H1 (cell line): ENCODE results near the gene TLX1. TPM values are rescaled to one million over a fixed set of nuclear protein-coding genes. Genes with fewer than 3 reads are reported as not detected.

Source experiments
- CTCF ChIA-PET: fragments of 300-600 bp; sonication (Branson Sonifier 250); formaldehyde crosslinking; loops from one replicate; lab custom pipeline; 2021; ENCODE audit not compliant: partially characterized antibody; lab: Charles Lee
- POLR2A ChIA-PET: fragments of 300-600 bp; sonication (Branson Sonifier 250); formaldehyde crosslinking; loops from one replicate; lab custom pipeline; 2021; ENCODE audit warnings: inconsistent platforms; ENCODE audit not compliant: partially characterized antibody; lab: Charles Lee
- DNase-seq, 2 experiments: peaks; one replicate each; pipeline versions ENCODE4 v3.0.0 to v3.0.0-alpha.2; 2010 to 2022; ENCODE audit warnings: low spot score in 2 of 2, low read depth in 1 of 2, mixed read lengths in 1 of 2
- FAIRE-seq: peaks from 2 replicates; lab custom pipeline; 2011; peaks lifted over from hg19 to GRCh38; lab: Jason Lieb, UNC
- H2AFZ ChIP-seq: 2 replicates; pipeline ENCODE4 v1.8.1; 2012; ENCODE audit warnings: low read length, inconsistent platforms
- H2AK5ac ChIP-seq: 2 replicates; pipeline ENCODE4 v1.6.1; 2013; ENCODE audit warnings: low read depth, low read length
- H2BK120ac ChIP-seq: replicated peaks from 2 replicates; pipeline ENCODE3; 2013; ENCODE audit warnings: low read depth, low read length, inconsistent platforms
- H2BK12ac ChIP-seq: 2 replicates; pipeline ENCODE4 v1.6.1; 2013; ENCODE audit warnings: low read depth, low read length
- H2BK15ac ChIP-seq: 2 replicates; pipeline ENCODE4 v1.6.1; 2013; ENCODE audit warnings: low read length
- H2BK20ac ChIP-seq: 2 replicates; pipeline ENCODE4 v1.6.1; 2013; ENCODE audit warnings: low read length
- H2BK5ac ChIP-seq: 2 replicates; pipeline ENCODE4 v1.6.1; 2013; ENCODE audit warnings: low read depth, low read length
- H3K14ac ChIP-seq: 2 replicates; pipeline ENCODE4 v1.6.1; 2013; ENCODE audit warnings: inconsistent platforms; ENCODE audit not compliant: insufficient read length
- H3K18ac ChIP-seq: 2 replicates; pipeline ENCODE4 v1.6.1; 2013; ENCODE audit warnings: low read length; ENCODE audit errors: extremely low read depth
- H3K23ac ChIP-seq: 2 replicates; pipeline ENCODE4 v1.6.1; 2013; ENCODE audit warnings: inconsistent platforms; ENCODE audit not compliant: insufficient read length
- H3K23me2 ChIP-seq: 2 replicates; pipeline ENCODE4 v1.6.1; 2013; ENCODE audit warnings: low read depth, low read length
- H3K27ac ChIP-seq: 2 replicates; pipeline ENCODE4 v1.6.1; 2011; ENCODE audit warnings: low read depth, low read length, inconsistent platforms
- H3K27me3 ChIP-seq, 4 experiments: replicated peaks in 1 of 4; 1 replicate in 1 of 4; 2 replicates in 3 of 4; pipeline versions ENCODE4 v1.6.1 to v1.8.1; 2011 to 2013; ENCODE audit warnings: low read length in 3 of 4, mild to moderate bottlenecking in 3 of 4, inconsistent platforms in 2 of 4, mixed read lengths in 2 of 4, moderate library complexity in 1 of 4; ENCODE audit not compliant: control insufficient read depth in 3 of 4, insufficient read depth in 3 of 4; ENCODE audit errors: extremely low read depth in 1 of 4
- H3K36me3 ChIP-seq, 4 experiments: 2 replicates each; pipeline versions ENCODE4 v1.6.1 to v1.8.1; 2011 to 2013; ENCODE audit warnings: mild to moderate bottlenecking in 4 of 4, low read length in 3 of 4, moderate library complexity in 2 of 4, control low read depth in 1 of 4, inconsistent platforms in 1 of 4; ENCODE audit not compliant: insufficient read depth in 4 of 4, control insufficient read depth in 2 of 4
- H3K4ac ChIP-seq: replicated peaks from 2 replicates; pipeline ENCODE3; 2013; ENCODE audit warnings: low read length, low read depth, mixed read lengths, inconsistent platforms; ENCODE audit not compliant: insufficient read length
- H3K4me1 ChIP-seq, 4 experiments: replicated peaks in 1 of 4; 1 replicate in 1 of 4; 2 replicates in 3 of 4; pipeline versions ENCODE4 v1.6.1 to v1.8.1; 2011 to 2013; ENCODE audit warnings: low read length in 3 of 4, inconsistent platforms in 2 of 4, mixed read lengths in 1 of 4; ENCODE audit not compliant: insufficient read depth in 4 of 4, control insufficient read depth in 3 of 4
- H3K4me2 ChIP-seq, 2 experiments: 2 replicates each; pipeline versions ENCODE4 v1.6.1 to v1.8.1; 2011 to 2013; ENCODE audit warnings: low read depth in 2 of 2, low read length in 2 of 2, control low read depth in 1 of 2, inconsistent platforms in 1 of 2, mild to moderate bottlenecking in 1 of 2; ENCODE audit not compliant: insufficient read depth in 1 of 2
- H3K4me3 ChIP-seq, 4 experiments: fragments of 200-600, 300-600 bp in 1 of 4; sonication (generic), shearing (Covaris generic), sonication (Bioruptor Twin) in 1 of 4; 2 replicates each; pipeline versions ENCODE4 v1.5.1 to v1.8.1; 2011 to 2016; ENCODE audit warnings: low read length in 4 of 4, low read depth in 3 of 4, control low read depth in 2 of 4, inconsistent platforms in 2 of 4, mild to moderate bottlenecking in 2 of 4, mixed read lengths in 1 of 4, moderate library complexity in 1 of 4; ENCODE audit not compliant: insufficient read depth in 2 of 4; ENCODE audit errors: extremely low read depth in 1 of 4
- H3K56ac ChIP-seq: replicated peaks from 2 replicates; pipeline ENCODE3; 2013; ENCODE audit warnings: low read depth, mild to moderate bottlenecking, mixed read lengths, low read length, inconsistent platforms; ENCODE audit not compliant: insufficient read length
- H3K79me1 ChIP-seq: 2 replicates; pipeline ENCODE4 v1.6.1; 2013; ENCODE audit warnings: low read depth, low read length, control low read depth
- H3K79me2 ChIP-seq, 2 experiments: 2 replicates each; pipeline versions ENCODE4 v1.6.1 to v1.8.1; 2012 to 2013; ENCODE audit warnings: low read length in 2 of 2, mild to moderate bottlenecking in 2 of 2, inconsistent platforms in 1 of 2; ENCODE audit not compliant: insufficient read depth in 2 of 2, control insufficient read depth in 1 of 2
- H3K9ac ChIP-seq, 4 experiments: replicated peaks in 1 of 4; 1 replicate in 1 of 4; 2 replicates in 3 of 4; pipeline versions ENCODE4 v1.6.1 to v1.8.1; 2011 to 2013; ENCODE audit warnings: low read depth in 3 of 4, low read length in 3 of 4, control low read depth in 2 of 4, mild to moderate bottlenecking in 2 of 4, moderate library complexity in 2 of 4, inconsistent platforms in 1 of 4; ENCODE audit errors: extremely low read depth in 1 of 4
- H3K9me3 ChIP-seq, 2 experiments: 2 replicates each; pipeline versions ENCODE4 v1.6.1 to v1.8.1; 2012 to 2013; ENCODE audit warnings: mild to moderate bottlenecking in 2 of 2, moderate library complexity in 2 of 2, control low read depth in 1 of 2, inconsistent platforms in 1 of 2, low read depth in 1 of 2, low read length in 1 of 2, mixed read lengths in 1 of 2; ENCODE audit not compliant: insufficient read depth in 2 of 2
- H4K20me1 ChIP-seq, 2 experiments: replicated peaks in 1 of 2; 2 replicates each; pipeline versions ENCODE3 to v1.8.1; 2011 to 2013; ENCODE audit warnings: inconsistent platforms in 2 of 2, low read length in 2 of 2, mild to moderate bottlenecking in 1 of 2; ENCODE audit not compliant: insufficient read depth in 2 of 2, control insufficient read depth in 1 of 2
- H4K5ac ChIP-seq: 2 replicates; pipeline ENCODE4 v1.6.1; 2013; ENCODE audit warnings: low read length, low read depth, mixed read lengths, inconsistent platforms; ENCODE audit not compliant: insufficient read length
- H4K8ac ChIP-seq: 2 replicates; pipeline ENCODE4 v1.8.0; 2013; ENCODE audit warnings: mild to moderate bottlenecking, moderate library complexity, low read length, inconsistent platforms; ENCODE audit not compliant: insufficient read depth; ENCODE audit errors: extremely low read depth
- H4K91ac ChIP-seq: replicated peaks from 2 replicates; pipeline ENCODE3; 2013; ENCODE audit warnings: low read length, mixed read lengths, inconsistent platforms; ENCODE audit not compliant: insufficient read length
- ATF2 ChIP-seq: IDR thresholded peaks from 2 replicates; pipeline ENCODE4 v1.6.1; 2012; ENCODE audit warnings: low read length, inconsistent platforms
- CBX5 ChIP-seq: fragments of 300-800, 300-1000 bp; sonication (generic); IDR thresholded peaks from 2 replicates; pipeline ENCODE4 v1.7.1; 2016; ENCODE audit warnings: antibody characterized with exemption, low read length, low read depth
- FOSL1 ChIP-seq: IDR thresholded peaks from 2 replicates; pipeline ENCODE4 v1.6.1; 2011; ENCODE audit warnings: mild to moderate bottlenecking, low read depth, low read length, moderate library complexity; ENCODE audit not compliant: insufficient read depth
- JUND ChIP-seq: IDR thresholded peaks from 2 replicates; pipeline ENCODE4 v1.6.1; 2011; ENCODE audit warnings: mild to moderate bottlenecking, improper control_type of control experiment, low read length
- KDM1A ChIP-seq: fragments of 200-600, 300-600 bp; sonication (generic); IDR thresholded peaks from 2 replicates; pipeline ENCODE4 v1.7.1; 2016; ENCODE audit warnings: mild to moderate bottlenecking, low read length, borderline replicate concordance
- RAD21 ChIP-seq, 2 experiments: IDR thresholded peaks in 1 of 2; conservative IDR thresholded peaks in 1 of 2; 2 replicates each; pipeline ENCODE4 v1.6.1; 2011; ENCODE audit warnings: low read depth in 2 of 2, low read length in 2 of 2, improper control_type of control experiment in 1 of 2, inconsistent platforms in 1 of 2, mild to moderate bottlenecking in 1 of 2, moderate library complexity in 1 of 2
- RNF2 ChIP-seq: fragments of 200-900, 300-1000 bp; sonication (generic); IDR thresholded peaks from 2 replicates; pipeline ENCODE4 v1.7.1; 2016; ENCODE audit warnings: borderline replicate concordance, low read depth, mild to moderate bottlenecking, antibody characterized with exemption, low read length; ENCODE audit not compliant: poor library complexity, severe bottlenecking; ENCODE audit errors: missing control alignments
- SIX5 ChIP-seq: IDR thresholded peaks from 2 replicates; pipeline ENCODE4 v1.6.1; 2011; ENCODE audit warnings: mild to moderate bottlenecking, low read depth, low read length
- SRF ChIP-seq: IDR thresholded peaks from 2 replicates; pipeline ENCODE4 v1.6.1; 2011; ENCODE audit warnings: mild to moderate bottlenecking, low read depth, low read length, moderate library complexity
- TAF7 ChIP-seq: optimal IDR thresholded peaks from 2 replicates; pipeline ENCODE3; 2011; ENCODE audit warnings: low read depth, mild to moderate bottlenecking, inconsistent platforms, low read length, moderate library complexity, borderline replicate concordance
- WGBS, 2 experiments: shearing (Covaris generic) in 1 of 2; methylation state at CpG; one replicate each; pipeline versions ENCODE4 v1.1.6 to v1.1.7; 2013 to 2015; ENCODE audit warnings: low lambda C conversion rate in 2 of 2, mixed read lengths in 2 of 2, inconsistent platforms in 1 of 2, low coverage in 1 of 2, missing lambda C conversion rate in 1 of 2; ENCODE audit not compliant: insufficient replicate concordance in 2 of 2, insufficient coverage in 1 of 2, insufficient read length in 1 of 2; ENCODE audit errors: extremely low coverage in 1 of 2, missing lambda C conversion rate in 1 of 2; 5-methylcytosine and 5-hydroxymethylcytosine counted together
- polyA plus RNA-seq, 7 experiments: library from polyadenylated mRNA; depleted of rRNA in 3 of 7; stranded (reverse) in 5 of 7; unstranded in 2 of 7; fragments of >200 nt in 5 of 7; fragments of 200-250 nt in 2 of 7; gene quantifications; 1 replicate in 5 of 7; 2 replicates in 1 of 7; 4 replicates in 1 of 7; pipeline versions ENCODE4 v1.2.1 to v1.2.3, GENCODE V29; 2011 to 2013; ENCODE audit warnings: missing spikeins in 2 of 7, mixed read lengths in 2 of 7
- total RNA-seq: library from RNA; stranded (reverse); fragmentation: NEBNext Ultra II Directional; extraction: Animal tissue kit (Norgen Biotek cat#: 25700); gene quantifications from 2 replicates; pipeline ENCODE4 v1.2.1, GENCODE V29; 2021

TLX1 gene
- total and polyA plus RNA-seq, 2 of the 8 experiments (the other 6 are each of a cell fraction or from before 2014, with no cell fraction given): not detected

- Histone ChIP-seq H4K91ac (no peak overlapping the region), H3K27me3 (peaks cover 95 to 100% (median 99%) of the 10 kb centered on the region in 4 experiments), H3K18ac (no peak overlapping the region), H3K79me2 (no peaks in the 10 kb centered on the region), H2BK120ac (no peak overlapping the region), H3K23me2 (peaks cover 2% of the 10 kb centered on the region; the same call in 1 of the 2 replicates), H3K23ac (no peak overlapping the region), H3K4me3 (no peak overlapping the region), H3K27ac (no peak overlapping the region), H4K8ac (no peak overlapping the region), H3K56ac (no peak overlapping the region), H2BK12ac (no peak overlapping the region), H2BK20ac (no peak overlapping the region), H3K4ac (no peak overlapping the region), H2AK5ac (no peak overlapping the region), H3K14ac (no peak overlapping the region), H4K5ac (no peak overlapping the region), H4K20me1 (peaks cover 11 to 20% of the 10 kb centered on the region in 2 experiments), H3K4me2 (no peak overlapping the region), H2AFZ (no peak overlapping the region), H3K4me1 (peaks cover 0 to 11% (median 5%) of the 10 kb centered on the region in 4 experiments; a peak in 6 of 7 replicates), H3K36me3 (peaks cover 0 to 3% (median 0%) of the 10 kb centered on the region in 4 experiments; a peak in 1 of 8 replicates), H2BK15ac (no peak overlapping the region), H3K79me1 (peaks cover 3% of the 10 kb centered on the region; the same call in 1 of the 2 replicates), H2BK5ac (no peak overlapping the region), H3K9me3 (no peaks in the 10 kb centered on the region), H3K9ac (no peak overlapping the region)
- ChIA-PET POLR2A (interaction anchor here (0.7 kb wide), 1 partner anchor 62 kb away, joined by 3 read pairs; no protein-coding TSS in a partner anchor), CTCF (interaction anchor here (0.9 to 7.4 kb wide), 11 partner anchors 16 to 107 kb away, joined by 3 to 128 read pairs (median 5); no protein-coding TSS in a partner anchor)
- WGBS, 2 experiments: 63% methylated on average over 5 of the region's 5 CpGs; no CpG with 5 or more reads in 1 of the 2 experiments
- FAIRE-seq (no peak), DNase-seq (no peak)
- TF ChIP-seq RNF2 (no peak), KDM1A (no peak), TAF7 (no peak), CBX5 (no peak), ATF2 (no peak), RAD21 (IDR thresholded peaks at IDR 0.05 in 1 of 2, conservative IDR thresholded peaks at IDR 0.05 in 1 of 2; ENCODE audit: low read depth in 2 of 2, low read length in 2 of 2) (no peak), JUND (no peak), SRF (no peak), FOSL1 (no peak), SIX5 (no peak)
Observed at GRCh38 chr10:101124933-101125332, 6.2 kb upstream of the TLX1 start.
